ENCODE data around the gene ARAP2.

DNA sequence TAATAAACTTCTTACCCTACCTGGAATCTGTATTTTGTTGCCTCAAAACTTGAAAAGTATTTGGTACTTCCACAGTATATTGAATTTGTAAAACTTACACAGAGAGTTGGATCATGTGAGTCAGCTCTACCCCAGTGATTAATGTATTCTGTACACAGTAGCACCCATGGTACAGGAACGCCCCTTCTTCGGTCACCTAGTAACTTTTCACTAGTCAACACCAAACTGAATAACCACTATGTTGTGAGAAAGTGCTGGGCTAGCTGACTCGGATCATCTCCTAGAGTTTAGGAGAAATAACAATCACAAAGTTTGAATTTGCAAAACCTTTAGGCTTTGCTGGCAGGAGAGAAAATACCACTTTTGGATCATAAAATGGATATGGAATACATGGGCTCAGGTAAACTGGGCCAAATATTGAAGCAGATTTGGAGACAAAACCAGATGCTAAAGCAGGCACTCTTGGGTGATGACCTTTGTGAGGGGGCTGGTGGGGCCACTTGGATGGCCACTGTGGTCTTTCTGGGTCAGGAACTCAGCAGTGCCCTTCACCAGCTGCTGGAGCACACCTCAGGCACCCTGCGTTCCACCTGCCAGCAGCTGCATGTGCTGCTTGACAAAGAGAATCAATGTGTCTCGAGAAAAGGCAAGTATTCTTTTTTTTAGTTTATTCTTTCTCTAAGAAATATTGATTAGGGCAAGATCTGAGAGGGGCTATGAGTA is 37.2 kb upstream of the ARAP2 start, which contains the start of gene DTHD1:
- TF ChIP-seq TAF1 (IDR thresholded peaks at IDR 0.05; ENCODE audit: borderline replicate concordance, low read depth, low read length) (no peak), POLR2AphosphoS5 (IDR thresholded peaks at IDR 0.05; ENCODE audit: low read depth, low read length) (no peak), POLR2A (IDR thresholded peaks at IDR 0.05; ENCODE audit: low read depth, low read length) (no peak)
